Smooth muscle cell (in vitro differentiated cells): ENCODE data around the gene TMPRSS2. TPM values are rescaled to one million over a fixed set of nuclear protein-coding genes. Genes with fewer than 3 reads are reported as not detected.

Experiments
- DNase-seq: peaks from one replicate; lab custom pipeline; 2025; ENCODE audit not compliant: unreplicated experiment; lab: John Stamatoyannopoulos, UW
- H2AFZ ChIP-seq: fragments of 200-600 bp; sonication (generic); 2 replicates; pipeline ENCODE4 v1.6.0; 2016; ENCODE audit warnings: antibody characterized with exemption, low read depth, mild to moderate bottlenecking
- H3F3A ChIP-seq: fragments of 200-600 bp; sonication (generic); 2 replicates; pipeline ENCODE4 v1.6.0; 2017; ENCODE audit warnings: antibody characterized with exemption, low read depth
- H3K27ac ChIP-seq: fragments of 200-600 bp; sonication (generic); 2 replicates; pipeline ENCODE4 v1.5.1; 2016; ENCODE audit warnings: low read depth, mild to moderate bottlenecking
- H3K27me3 ChIP-seq: fragments of 200-600 bp; sonication (generic); 2 replicates; pipeline ENCODE4 v1.6.1; 2016; ENCODE audit warnings: low read depth, mild to moderate bottlenecking
- H3K36me3 ChIP-seq: fragments of 200-600 bp; sonication (generic); 2 replicates; pipeline ENCODE4 v1.5.1; 2016; ENCODE audit warnings: low read depth
- H3K4me1 ChIP-seq: fragments of 200-600 bp; sonication (generic); 2 replicates; pipeline ENCODE4 v1.5.1; 2016; ENCODE audit warnings: low read depth
- H3K4me2 ChIP-seq: fragments of 200-600 bp; sonication (generic); 2 replicates; pipeline ENCODE4 v1.6.0; 2016; ENCODE audit warnings: mild to moderate bottlenecking
- H3K4me3 ChIP-seq: fragments of 200-600 bp; sonication (generic); 2 replicates; pipeline ENCODE4 v1.5.1; 2016; ENCODE audit warnings: mild to moderate bottlenecking
- H3K79me2 ChIP-seq: fragments of 200-600 bp; sonication (generic); 2 replicates; pipeline ENCODE4 v1.6.0; 2016; ENCODE audit warnings: low read depth, mild to moderate bottlenecking
- H3K9ac ChIP-seq: fragments of 200-600 bp; sonication (generic); 2 replicates; pipeline ENCODE4 v1.6.0; 2016; ENCODE audit warnings: low read depth
- H3K9me3 ChIP-seq: fragments of 200-600 bp; sonication (generic); replicated peaks from 2 replicates; pipeline ENCODE4 v1.5.1; 2016; ENCODE audit warnings: low read depth
- H4K20me1 ChIP-seq: fragments of 200-600 bp; sonication (generic); 2 replicates; pipeline ENCODE4 v1.6.0; 2016; ENCODE audit warnings: low read depth
- WGBS: methylation state at CpG from one replicate; pipeline ENCODE4 v1.1.7; 2016; ENCODE audit warnings: low lambda C conversion rate; 5-methylcytosine and 5-hydroxymethylcytosine counted together
- polyA plus RNA-seq: library from polyadenylated mRNA; unstranded; fragments of >200 nt; fragmentation: Nextera tagmentation; extraction: Ambion mirVana; gene quantifications from 2 replicates; pipeline ENCODE4 v1.2.1, GENCODE V29; 2016
- total RNA-seq: library from RNA; depleted of rRNA; stranded (reverse); fragments of >200 nt; gene quantifications from 2 replicates; pipeline ENCODE4 v1.2.3, GENCODE V29; 2014
- TF ChIP-seq, protein P1 (sequence below): fragments of 200-600 bp; sonication (generic); IDR thresholded peaks from 2 replicates; pipeline ENCODE4 v1.5.1; 2017; ENCODE audit warnings: borderline replicate concordance, mild to moderate bottlenecking, antibody characterized with exemption; ENCODE audit not compliant: insufficient read depth, poor library complexity, severe bottlenecking

Gene TMPRSS2
- total and polyA plus RNA-seq, 2 experiments from 2014 or later, result 0.39 to 1.3 TPM

DNA sequence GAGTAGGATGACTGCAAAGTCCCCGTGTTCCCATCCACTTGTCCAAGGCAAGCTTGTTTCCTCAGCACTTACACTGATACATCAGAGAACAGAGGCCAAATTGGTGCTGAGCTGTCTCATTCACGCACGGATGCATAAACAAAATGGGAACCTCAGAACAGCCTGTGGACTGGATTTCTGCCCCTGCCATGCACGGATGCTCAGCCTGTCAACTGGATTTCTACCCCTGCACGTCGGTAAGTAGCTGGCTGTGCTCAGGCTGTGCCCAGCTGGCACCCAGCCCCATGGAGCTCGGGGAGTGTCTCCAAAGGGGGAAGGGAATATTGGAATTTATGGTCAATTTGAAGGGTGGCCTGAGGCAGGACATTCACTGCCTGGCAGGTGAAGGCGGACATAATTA, 40.8 kb upstream of the TMPRSS2 start:
- WGBS, result 85% methylated on average over 8 of the region's 8 CpGs

DNA sequence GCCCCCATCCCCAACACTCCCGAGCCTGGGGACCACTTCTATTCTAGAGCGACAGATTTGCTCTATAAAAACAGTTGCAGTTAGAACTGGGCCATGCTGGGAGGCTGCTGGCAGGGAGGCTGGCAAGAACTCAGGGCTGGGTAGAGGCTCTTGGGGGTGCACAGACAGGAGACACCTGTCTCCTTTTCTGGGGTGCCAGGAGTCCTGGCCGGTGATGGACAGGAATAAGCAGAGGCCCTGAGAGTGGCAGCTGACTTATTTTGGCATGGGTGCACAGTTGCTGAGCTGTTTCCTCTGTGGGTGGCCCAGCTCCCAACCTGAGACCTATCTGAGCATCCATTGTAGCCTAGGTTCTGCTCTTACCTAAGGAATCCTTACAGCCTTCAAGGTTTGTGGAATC, 39.2 kb upstream of the TMPRSS2 start:
- 98% methylated on average over 3 of the region's 3 CpGs for WGBS
- no peak for DNase-seq
- H3K27me3 ChIP-seq, result peaks cover 56% of the 10 kb centered on the region
- H3K27ac ChIP-seq, result no peak overlapping the region
- no peak overlapping the region for H2AFZ ChIP-seq
- no peaks in the 10 kb centered on the region for H3F3A ChIP-seq
- H3K4me3 ChIP-seq, result no peak overlapping the region
- no peaks in the 10 kb centered on the region for H3K9me3 ChIP-seq
- no peaks in the 10 kb centered on the region for H3K4me1 ChIP-seq
- TF ChIP-seq, protein P1, sequence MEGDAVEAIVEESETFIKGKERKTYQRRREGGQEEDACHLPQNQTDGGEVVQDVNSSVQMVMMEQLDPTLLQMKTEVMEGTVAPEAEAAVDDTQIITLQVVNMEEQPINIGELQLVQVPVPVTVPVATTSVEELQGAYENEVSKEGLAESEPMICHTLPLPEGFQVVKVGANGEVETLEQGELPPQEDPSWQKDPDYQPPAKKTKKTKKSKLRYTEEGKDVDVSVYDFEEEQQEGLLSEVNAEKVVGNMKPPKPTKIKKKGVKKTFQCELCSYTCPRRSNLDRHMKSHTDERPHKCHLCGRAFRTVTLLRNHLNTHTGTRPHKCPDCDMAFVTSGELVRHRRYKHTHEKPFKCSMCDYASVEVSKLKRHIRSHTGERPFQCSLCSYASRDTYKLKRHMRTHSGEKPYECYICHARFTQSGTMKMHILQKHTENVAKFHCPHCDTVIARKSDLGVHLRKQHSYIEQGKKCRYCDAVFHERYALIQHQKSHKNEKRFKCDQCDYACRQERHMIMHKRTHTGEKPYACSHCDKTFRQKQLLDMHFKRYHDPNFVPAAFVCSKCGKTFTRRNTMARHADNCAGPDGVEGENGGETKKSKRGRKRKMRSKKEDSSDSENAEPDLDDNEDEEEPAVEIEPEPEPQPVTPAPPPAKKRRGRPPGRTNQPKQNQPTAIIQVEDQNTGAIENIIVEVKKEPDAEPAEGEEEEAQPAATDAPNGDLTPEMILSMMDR, result no peak
- no peak overlapping the region for H3K4me2 ChIP-seq
- no peak overlapping the region for H3K9ac ChIP-seq
- H3K36me3 ChIP-seq, result no peaks in the 10 kb centered on the region
- no peaks in the 10 kb centered on the region for H4K20me1 ChIP-seq
- no peaks in the 10 kb centered on the region for H3K79me2 ChIP-seq

More for the DNA sequence above, 40.8 kb upstream of the TMPRSS2 start:
- H3K9ac ChIP-seq, result no peak overlapping the region
- no peak overlapping the region for H2AFZ ChIP-seq
- H3K27ac ChIP-seq, result no peak overlapping the region
- H3F3A ChIP-seq, result no peaks in the 10 kb centered on the region
- H3K4me1 ChIP-seq, result no peaks in the 10 kb centered on the region
- no peak overlapping the region for H3K4me2 ChIP-seq
- no peak for DNase-seq
- no peaks in the 10 kb centered on the region for H4K20me1 ChIP-seq
- no peaks in the 10 kb centered on the region for H3K79me2 ChIP-seq
- no peak overlapping the region for H3K4me3 ChIP-seq
- peaks cover 50% of the 10 kb centered on the region for H3K27me3 ChIP-seq
- H3K9me3 ChIP-seq, result no peaks in the 10 kb centered on the region
- TF ChIP-seq, protein P1, result no peak
- no peaks in the 10 kb centered on the region for H3K36me3 ChIP-seq

DNA sequence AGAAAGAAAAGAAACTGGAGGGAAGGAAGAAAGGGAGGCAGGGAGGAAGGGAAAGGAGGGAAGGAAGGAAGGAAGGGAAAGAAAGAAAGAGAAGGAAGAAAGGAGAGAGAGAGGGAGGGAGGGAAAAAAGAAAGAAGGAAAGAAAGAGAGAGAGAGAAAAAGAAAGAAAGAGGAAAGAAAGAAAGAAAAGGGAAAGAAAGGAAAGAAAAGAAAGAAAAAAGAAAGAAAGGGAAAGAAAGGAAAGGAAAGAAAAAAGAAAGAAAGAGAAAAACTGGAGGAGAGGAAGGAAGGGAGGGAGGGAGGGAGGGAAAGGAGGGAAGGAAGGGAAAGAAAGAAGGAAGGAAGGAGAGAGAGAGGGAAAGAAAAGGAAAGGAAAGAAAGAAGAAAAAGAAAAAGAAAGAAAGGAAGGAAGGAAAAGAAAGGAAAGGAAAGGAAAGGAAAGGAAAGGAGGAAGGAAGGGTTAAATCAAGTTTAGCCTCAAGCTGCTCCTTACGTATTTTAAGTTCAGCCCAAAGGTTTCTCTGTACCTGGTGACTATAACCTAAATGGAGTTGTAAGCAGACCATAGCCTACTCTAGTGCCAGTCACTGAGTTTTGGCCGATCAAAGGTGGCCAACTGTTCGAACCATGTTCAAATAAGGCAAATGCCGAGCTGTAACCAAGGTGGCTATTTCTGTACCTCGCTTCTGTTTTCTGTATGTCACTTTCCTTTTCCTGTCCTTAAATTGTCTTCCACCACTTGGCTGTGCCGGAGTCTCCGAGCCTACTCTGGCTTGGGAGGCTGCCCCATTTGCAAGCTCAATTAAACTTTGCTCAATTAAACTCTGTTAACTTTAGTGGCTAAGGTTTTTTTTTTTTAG, 37.8 kb upstream of the TMPRSS2 start:
- Histone ChIP-seq H3K9me3 (no peaks in the 10 kb centered on the region), H3K27me3 (peaks cover 56% of the 10 kb centered on the region), H4K20me1 (no peaks in the 10 kb centered on the region), H3K4me3 (no peak overlapping the region), H3K4me2 (no peak overlapping the region), H3F3A (no peaks in the 10 kb centered on the region), H3K4me1 (no peaks in the 10 kb centered on the region), H2AFZ (no peak overlapping the region), H3K36me3 (no peaks in the 10 kb centered on the region), H3K27ac (no peak overlapping the region), H3K79me2 (no peaks in the 10 kb centered on the region), H3K9ac (no peak overlapping the region)
- TF ChIP-seq, protein P1, result no peak
- WGBS, result 87% methylated on average over 7 of the region's 7 CpGs
- DNase-seq, result no peak

DNA sequence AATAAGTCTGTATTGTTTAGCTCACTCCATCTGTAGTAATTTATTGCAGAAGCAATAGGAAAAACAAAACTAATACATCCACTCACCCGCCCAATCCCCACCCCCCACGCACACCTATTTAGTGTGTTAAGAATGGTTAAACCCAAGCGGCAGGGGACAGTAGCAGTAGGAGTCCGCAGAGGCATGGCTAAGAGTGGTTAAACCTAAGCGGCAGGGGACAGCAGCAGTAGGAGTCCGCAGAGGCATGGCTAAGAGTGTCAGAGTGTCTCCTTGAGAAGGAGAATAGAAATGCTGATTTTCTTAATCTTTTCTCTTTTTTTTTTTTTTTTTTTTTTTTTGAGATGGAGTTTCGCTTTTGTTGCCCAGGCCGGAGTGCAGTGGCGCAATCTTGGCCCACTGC, 34.8 kb upstream of the TMPRSS2 start:
- TF ChIP-seq, protein P1, result no peak
- H3K4me1 ChIP-seq, result no peaks in the 10 kb centered on the region
- no peak overlapping the region for H3K27ac ChIP-seq
- H3K9ac ChIP-seq, result no peak overlapping the region
- H2AFZ ChIP-seq, result no peak overlapping the region
- H3K4me2 ChIP-seq, result no peak overlapping the region
- no peaks in the 10 kb centered on the region for H3K79me2 ChIP-seq
- H3K9me3 ChIP-seq, result no peaks in the 10 kb centered on the region
- no peaks in the 10 kb centered on the region for H4K20me1 ChIP-seq
- peaks cover 45% of the 10 kb centered on the region for H3K27me3 ChIP-seq
- 95% methylated on average over 9 of the region's 9 CpGs for WGBS
- no peaks in the 10 kb centered on the region for H3K36me3 ChIP-seq
- H3F3A ChIP-seq, result no peaks in the 10 kb centered on the region
- no peak overlapping the region for H3K4me3 ChIP-seq
- DNase-seq, result no peak
